Measurements from ENCODE around the gene PCTP. TPM values are rescaled to one million over a fixed set of nuclear protein-coding genes. Genes with fewer than 3 reads are reported as not detected.

Gene PCTP
- total and polyA plus RNA-seq, 7 experiments from 2014 or later, result 1.2 to 7.4 (median 3.2) TPM

GRCh38 chr17:55717898-55718735 lies 32.7 kb upstream of the PCTP start:
- no peaks in the 10 kb centered on the region for H3K36me3 Mint-ChIP-seq
- H3K4me3 Mint-ChIP-seq, result no peak overlapping the region
- Histone ChIP-seq H3K4me3 (ENCODE audit: low read length) (no peak overlapping the region), H3K9me3 (ENCODE audit: control insufficient read depth in 2 of 3, low read length in 3 of 3) (no peaks in the 10 kb centered on the region), H3K27ac (ENCODE audit: low read depth, low read length) (no peak overlapping the region), H3K27me3 (ENCODE audit: control insufficient read depth in 2 of 2, insufficient read depth in 2 of 2, low read length in 2 of 2) (no peaks in the 10 kb centered on the region), H3K36me3 (ENCODE audit: control insufficient read depth in 2 of 3, insufficient read depth in 3 of 3, low read length in 3 of 3) (no peaks in the 10 kb centered on the region), H3K4me1 (ENCODE audit: control insufficient read depth in 2 of 2, insufficient read depth in 2 of 2, low read length in 2 of 2) (no peaks in the 10 kb centered on the region)
- peaks cover 14 to 29% (median 27%) of the 10 kb centered on the region in 5 donors for H3K27me3 Mint-ChIP-seq
- ChIA-PET CTCF (interaction anchor here (0.6 to 3.2 kb wide), 7 partner anchors 40 to 680 kb away, joined by 3 to 23 read pairs (median 5); no protein-coding TSS in a partner anchor), POLR2A (interaction anchor here (0.6 kb wide), 1 partner anchor 21 kb away, joined by 3 read pairs; no protein-coding TSS in a partner anchor)
- ATAC-seq, result peak; percentile 49
- DNase-seq, result peak; percentile 20 to 58 (median 38)
- no peaks in the 10 kb centered on the region for H3K4me1 Mint-ChIP-seq
- H3K9me3 Mint-ChIP-seq, result no peaks in the 10 kb centered on the region
- H3K27ac Mint-ChIP-seq, result no peak overlapping the region
- intact Hi-C loops (cut with micrococcal nuclease), result loop anchor here (1.0 to 2.0 kb wide), 3 partner anchors 117 to 998 kb away; no protein-coding TSS in a partner anchor

- intact Hi-C loops (cut with micrococcal nuclease), result no loop called here
- Histone ChIP-seq H3K27me3 (ENCODE audit: control insufficient read depth in 2 of 2, insufficient read depth in 2 of 2, low read length in 2 of 2) (no peaks in the 10 kb centered on the region), H3K36me3 (ENCODE audit: control insufficient read depth in 2 of 3, insufficient read depth in 3 of 3, low read length in 3 of 3) (no peaks in the 10 kb centered on the region), H3K9me3 (ENCODE audit: control insufficient read depth in 2 of 3, low read length in 3 of 3) (no peaks in the 10 kb centered on the region), H3K4me3 (ENCODE audit: low read length) (no peak overlapping the region), H3K27ac (ENCODE audit: low read depth, low read length) (no peak overlapping the region), H3K4me1 (ENCODE audit: control insufficient read depth in 2 of 2, insufficient read depth in 2 of 2, low read length in 2 of 2) (no peaks in the 10 kb centered on the region)
- no peak for DNase-seq
- Mint-ChIP-seq H3K9me3 (no peaks in the 10 kb centered on the region), H3K27ac (no peak overlapping the region), H3K4me1 (no peaks in the 10 kb centered on the region), H3K27me3 (peaks cover 26 to 51% (median 32%) of the 10 kb centered on the region in 5 donors), H3K4me3 (no peak overlapping the region), H3K36me3 (no peaks in the 10 kb centered on the region)
- CTCF ChIA-PET, result interaction anchor here (1.1 to 1.4 kb wide), 3 partner anchors 18 to 195 kb away, joined by 3 read pairs; no protein-coding TSS in a partner anchor
- POLR2A ChIA-PET, result no interaction called here
- ATAC-seq, result no peak
Measured at GRCh38 chr17:55720919-55721836, 29.7 kb upstream of the PCTP start.

GRCh38 chr17:55722016-55722736 lies 28.7 kb upstream of the PCTP start:
- CTCF ChIA-PET, result interaction anchor here (1.1 kb wide), 1 partner anchor 196 kb away, joined by 3 read pairs; no protein-coding TSS in a partner anchor
- no peak overlapping the region for H3K4me3 Mint-ChIP-seq
- DNase-seq (no peak), ATAC-seq (no peak)
- POLR2A ChIA-PET, result no interaction called here
- H3K36me3 Mint-ChIP-seq, result no peaks in the 10 kb centered on the region
- intact Hi-C loops (cut with micrococcal nuclease), result no loop called here
- H3K4me1 ChIP-seq (ENCODE audit: control insufficient read depth in 2 of 2, insufficient read depth in 2 of 2, low read length in 2 of 2), result no peaks in the 10 kb centered on the region
- no peak overlapping the region for H3K4me3 ChIP-seq (ENCODE audit: low read length)
- peaks cover 34 to 60% (median 41%) of the 10 kb centered on the region in 5 donors for H3K27me3 Mint-ChIP-seq
- H3K27me3 ChIP-seq (ENCODE audit: control insufficient read depth in 2 of 2, insufficient read depth in 2 of 2, low read length in 2 of 2), result no peaks in the 10 kb centered on the region
- no peaks in the 10 kb centered on the region for H3K4me1 Mint-ChIP-seq
- H3K36me3 ChIP-seq (ENCODE audit: control insufficient read depth in 2 of 3, insufficient read depth in 3 of 3, low read length in 3 of 3), result no peaks in the 10 kb centered on the region
- no peaks in the 10 kb centered on the region for H3K9me3 Mint-ChIP-seq
- H3K9me3 ChIP-seq (ENCODE audit: control insufficient read depth in 2 of 3, low read length in 3 of 3), result no peaks in the 10 kb centered on the region
- no peak overlapping the region for H3K27ac ChIP-seq (ENCODE audit: low read depth, low read length)
- H3K27ac Mint-ChIP-seq, result no peak overlapping the region

GRCh38 chr17:55722742-55723487 lies 27.9 kb upstream of the PCTP start, which contains the start of gene TMEM100:
TMEM100 (minus strand) TSS chr17:55722864; CDS start chr17:55721070, 1,794 bp downstream.
- no peaks in the 10 kb centered on the region for H3K9me3 ChIP-seq (ENCODE audit: control insufficient read depth in 2 of 3, low read length in 3 of 3)
- no peaks in the 10 kb centered on the region for H3K4me1 ChIP-seq (ENCODE audit: control insufficient read depth in 2 of 2, insufficient read depth in 2 of 2, low read length in 2 of 2)
- intact Hi-C loops (cut with micrococcal nuclease), result no loop called here
- POLR2A ChIA-PET, result no interaction called here
- H3K27ac ChIP-seq (ENCODE audit: low read depth, low read length), result no peak within 1 kb of the TSS
- Mint-ChIP-seq H3K27ac (no peak within 1 kb of the TSS), H3K36me3 (no peaks in the 10 kb centered on the region), H3K4me3 (no peak within 1 kb of the TSS), H3K9me3 (no peaks in the 10 kb centered on the region), H3K4me1 (no peaks in the 10 kb centered on the region), H3K27me3 (peaks cover 35 to 65% (median 48%) of the 10 kb centered on the region in 5 donors)
- H3K4me3 ChIP-seq (ENCODE audit: low read length), result no peak within 1 kb of the TSS
- ATAC-seq (no peak), DNase-seq (no peak)
- H3K36me3 ChIP-seq (ENCODE audit: control insufficient read depth in 2 of 3, insufficient read depth in 3 of 3, low read length in 3 of 3), result no peaks in the 10 kb centered on the region
- CTCF ChIA-PET, result no interaction called here
- H3K27me3 ChIP-seq (ENCODE audit: control insufficient read depth in 2 of 2, insufficient read depth in 2 of 2, low read length in 2 of 2), result no peaks in the 10 kb centered on the region

GRCh38 chr17:55723488-55723848 lies 27.4 kb upstream of the PCTP start:
- Mint-ChIP-seq H3K36me3 (no peaks in the 10 kb centered on the region), H3K9me3 (no peaks in the 10 kb centered on the region), H3K4me1 (no peaks in the 10 kb centered on the region), H3K4me3 (no peak overlapping the region), H3K27me3 (peaks cover 35 to 69% (median 47%) of the 10 kb centered on the region in 5 donors), H3K27ac (no peak overlapping the region)
- no peak overlapping the region for H3K27ac ChIP-seq (ENCODE audit: low read depth, low read length)
- H3K4me3 ChIP-seq (ENCODE audit: low read length), result no peak overlapping the region
- H3K9me3 ChIP-seq (ENCODE audit: control insufficient read depth in 2 of 3, low read length in 3 of 3), result no peaks in the 10 kb centered on the region
- no peak for DNase-seq
- intact Hi-C loops (cut with micrococcal nuclease), result no loop called here
- ATAC-seq, result no peak
- H3K4me1 ChIP-seq (ENCODE audit: control insufficient read depth in 2 of 2, insufficient read depth in 2 of 2, low read length in 2 of 2), result no peaks in the 10 kb centered on the region
- H3K36me3 ChIP-seq (ENCODE audit: control insufficient read depth in 2 of 3, insufficient read depth in 3 of 3, low read length in 3 of 3), result no peaks in the 10 kb centered on the region
- H3K27me3 ChIP-seq (ENCODE audit: control insufficient read depth in 2 of 2, insufficient read depth in 2 of 2, low read length in 2 of 2), result no peaks in the 10 kb centered on the region
- ChIA-PET POLR2A (no interaction called here), CTCF (interaction anchor here (0.6 kb wide), 1 partner anchor 189 kb away, joined by 3 read pairs; no protein-coding TSS in a partner anchor)

- H3K4me3 ChIP-seq (ENCODE audit: low read length), result no peak overlapping the region
- ATAC-seq (no peak), DNase-seq (no peak)
- H3K27ac Mint-ChIP-seq, result no peak overlapping the region
- POLR2A ChIA-PET, result no interaction called here
- no peaks in the 10 kb centered on the region for H3K4me1 Mint-ChIP-seq
- no peak overlapping the region for H3K27ac ChIP-seq (ENCODE audit: low read depth, low read length)
- H3K9me3 ChIP-seq (ENCODE audit: control insufficient read depth in 2 of 3, low read length in 3 of 3), result no peaks in the 10 kb centered on the region
- no peaks in the 10 kb centered on the region for H3K36me3 ChIP-seq (ENCODE audit: control insufficient read depth in 2 of 3, insufficient read depth in 3 of 3, low read length in 3 of 3)
- H3K9me3 Mint-ChIP-seq, result no peaks in the 10 kb centered on the region
- no peaks in the 10 kb centered on the region for H3K27me3 ChIP-seq (ENCODE audit: control insufficient read depth in 2 of 2, insufficient read depth in 2 of 2, low read length in 2 of 2)
- intact Hi-C loops (cut with micrococcal nuclease), result no loop called here
- no peaks in the 10 kb centered on the region for H3K36me3 Mint-ChIP-seq
- H3K4me1 ChIP-seq (ENCODE audit: control insufficient read depth in 2 of 2, insufficient read depth in 2 of 2, low read length in 2 of 2), result no peaks in the 10 kb centered on the region
- peaks cover 36 to 73% (median 48%) of the 10 kb centered on the region in 5 donors for H3K27me3 Mint-ChIP-seq
- CTCF ChIA-PET, result no interaction called here
- H3K4me3 Mint-ChIP-seq, result no peak overlapping the region
Measured at GRCh38 chr17:55726440-55726839, 24.4 kb upstream of the PCTP start.
